ENCODE measurements around the gene FAM241A. TPM values are rescaled to one million over a fixed set of nuclear protein-coding genes. Genes with fewer than 3 reads are reported as not detected.

FAM241A gene
- total and polyA plus RNA-seq, 2 of the 13 experiments (the other 11 are each of a cell fraction or from before 2014, with no cell fraction given) = 0.61 to 0.69 TPM

GRCh38 chr4:112099701-112100297 is 45.5 kb upstream of the FAM241A start:
- intact Hi-C loops (cut with micrococcal nuclease; ENCODE audit: unreplicated experiment) = loop anchor here (1.0 to 10.0 kb wide), 5 partner anchors 115 to 505 kb away; no protein-coding TSS in a partner anchor
- no peak overlapping the region for H3K27ac ChIP-seq (ENCODE audit: extremely low read length, insufficient read depth, low read length)
- H2AFZ ChIP-seq (ENCODE audit: low read length) = no peak overlapping the region
- in situ Hi-C loops (cut with HindIII; ENCODE audit: extremely low pct_ligation_motif_present, low pct_unique_long_range_greater_than_20kb) = loop anchor here (5.0 kb wide), 1 partner anchor 133 kb away; the partner anchor contains the start of gene AP1AR
- POLR2A ChIA-PET = interaction anchor here (0.7 to 1.2 kb wide), 3 partner anchors 104 to 133 kb away, joined by 3 to 4 read pairs (median 3); partner anchors contain the start of gene AP1AR
- H3K4me2 ChIP-seq (ENCODE audit: low read depth, low read length) = peak overlapping the region; percentile 15; the same call in 1 of the 2 replicates
- H3K27me3 ChIP-seq (ENCODE audit: control insufficient read depth in 1 of 2, insufficient read depth in 2 of 2, low read length in 2 of 2) = no peaks in the 10 kb centered on the region
- FAIRE-seq = peak; percentile 79
- DNase-seq (ENCODE audit: low spot score) = peak; percentile 57
- H4K20me1 ChIP-seq (ENCODE audit: insufficient read depth, low read length) = no peaks in the 10 kb centered on the region
- H3K9me3 ChIP-seq (ENCODE audit: low read length) = no peaks in the 10 kb centered on the region
- 6% methylated on average over 5 of the region's 5 CpGs for WGBS (ENCODE audit: low lambda C conversion rate)
- BruUV-seq (replicated peaks) = no TSS peak
- CTCF ChIA-PET (ENCODE audit: low intra/inter-chr PET ratio, low total read pairs) = interaction anchor here (0.7 to 2.5 kb wide), 8 partner anchors 44 to 425 kb away, joined by 3 to 36 read pairs (median 6); partner anchors contain the start of gene FAM241A
- no peaks in the 10 kb centered on the region for H3K36me3 ChIP-seq (replicated peaks in 1 of 2; ENCODE audit: control insufficient read depth in 1 of 2, insufficient read depth in 2 of 2, low read length in 2 of 2)
- ATAC-seq = peak; percentile 95
- no peaks in the 10 kb centered on the region for H3K79me2 ChIP-seq (ENCODE audit: insufficient read depth, low read length)
- peaks cover 5% of the 10 kb centered on the region for H3K4me1 ChIP-seq (ENCODE audit: insufficient read depth, low read length)
- H3K4me3 ChIP-seq (replicated peaks in 1 of 3; ENCODE audit: insufficient read depth in 1 of 3, low read depth in 2 of 3, low read length in 3 of 3) = no peak overlapping the region
- H3K9ac ChIP-seq (ENCODE audit: insufficient read depth, low read depth, low read length) = no peak overlapping the region
- TF ChIP-seq FOXA3 (CRISPR knock-in tag; IDR thresholded peaks at IDR 0.05) (peak; percentile 83), NBN (conservative IDR thresholded peaks at IDR 0.05) (no peak), ZNF678 (CRISPR knock-in tag; IDR thresholded peaks at IDR 0.05) (no peak), SOX5 (CRISPR knock-in tag; IDR thresholded peaks at IDR 0.05; ENCODE audit: borderline replicate concordance) (peak; percentile 8; the same call in 1 of the 2 replicates), SRY (CRISPR knock-in tag; IDR thresholded peaks at IDR 0.05) (no peak), ARID5B (CRISPR knock-in tag; IDR thresholded peaks at IDR 0.05) (peak; percentile 14; the same call in 1 of the 2 replicates), BORCS8-MEF2B (CRISPR knock-in tag; IDR thresholded peaks at IDR 0.05) (no peak), KAT8 (CRISPR knock-in tag; IDR thresholded peaks at IDR 0.05) (0 out of 2 replicates have a peak, but pooled peaks have one; percentile 25), ONECUT2 (CRISPR knock-in tag; IDR thresholded peaks at IDR 0.05) (no peak), FOXA1 (IDR thresholded peaks at IDR 0.05) (0 out of 2 replicates have a peak, but pooled peaks have one; percentile 30), FOXA1 (CRISPR knock-in tag; IDR thresholded peaks at IDR 0.05) (peak; percentile 87), RAD21 (CRISPR knock-in tag; IDR thresholded peaks at IDR 0.05) (peak; percentile 67), MIXL1 (CRISPR knock-in tag; IDR thresholded peaks at IDR 0.05) (0 out of 2 replicates have a peak, but pooled peaks have one; percentile 45), RXRB (CRISPR knock-in tag; IDR thresholded peaks at IDR 0.05; ENCODE audit: borderline replicate concordance) (peak; percentile 16; the same call in 1 of the 2 replicates), STAG1 (CRISPR knock-in tag; IDR thresholded peaks at IDR 0.05) (peak; percentile 84), SAP130 (CRISPR knock-in tag; IDR thresholded peaks at IDR 0.05; ENCODE audit: low read depth) (0 out of 2 replicates have a peak, but pooled peaks have one; percentile 28), SOX6 (IDR thresholded peaks at IDR 0.05) (no peak), SOX6 (CRISPR knock-in tag; IDR thresholded peaks at IDR 0.05) (0 out of 2 replicates have a peak, but pooled peaks have one; percentile 14), ZNF687 (CRISPR knock-in tag; IDR thresholded peaks at IDR 0.05) (no peak)

All from HepG2 (cell line).